Common myeloid progenitor, CD34-positive (primary cell): ENCODE results near the gene SERPINI1. TPM values are rescaled to one million over a fixed set of nuclear protein-coding genes. Genes with fewer than 3 reads are reported as not detected.

Experiments
- CTCF ChIA-PET: fragments of 350-600 bp; sonication (Branson Sonifier 250); formaldehyde crosslinking; loops from one replicate; lab custom pipeline; 2021; ENCODE audit warnings: antibody characterized with exemption; lab: Charles Lee
- POLR2A ChIA-PET: fragments of 350-600 bp; sonication (Branson Sonifier 250); formaldehyde crosslinking; loops from one replicate; lab custom pipeline; 2021; ENCODE audit warnings: antibody characterized with exemption; lab: Charles Lee
- DNase-seq, 3 donors: peaks; one replicate each; pipeline versions ENCODE4 v3.0.0 to v3.0.0-alpha.2; 2013
- H3K27ac ChIP-seq, 2 experiments: 1 replicate in 1 of 2; 2 replicates in 1 of 2; pipeline ENCODE4 v1.7.0; 2013; ENCODE audit warnings: inconsistent platforms in 2 of 2, low read length in 2 of 2, mild to moderate bottlenecking in 2 of 2, low read depth in 1 of 2, moderate library complexity in 1 of 2; ENCODE audit not compliant: severe bottlenecking in 2 of 2, insufficient read depth in 1 of 2, poor library complexity in 1 of 2
- H3K27me3 ChIP-seq, 5 experiments: replicated peaks in 2 of 5; 1 replicate in 3 of 5; 2 replicates in 2 of 5; pipeline versions ENCODE4 v1.6.1 to v1.7.0; 2013; ENCODE audit warnings: low read length in 4 of 5, mild to moderate bottlenecking in 2 of 5, moderate library complexity in 2 of 5, inconsistent platforms in 1 of 5; ENCODE audit not compliant: insufficient read depth in 5 of 5, control insufficient read depth in 4 of 5
- H3K36me3 ChIP-seq, 4 experiments: 1 replicate in 2 of 4; 2 replicates in 2 of 4; pipeline versions ENCODE4 v1.6.1 to v1.7.0; 2013; ENCODE audit warnings: low read length in 3 of 4, control low read depth in 1 of 4, mild to moderate bottlenecking in 1 of 4; ENCODE audit not compliant: control insufficient read depth in 4 of 4, insufficient read depth in 4 of 4
- H3K4me1 ChIP-seq, 4 experiments: 1 replicate in 3 of 4; 2 replicates in 1 of 4; pipeline versions ENCODE4 v1.6.1 to v1.7.1; 2013; ENCODE audit warnings: low read length in 3 of 4, mild to moderate bottlenecking in 3 of 4, control low read depth in 1 of 4, inconsistent platforms in 1 of 4, moderate library complexity in 1 of 4; ENCODE audit not compliant: control insufficient read depth in 4 of 4, insufficient read depth in 4 of 4; ENCODE audit errors: control extremely low read depth in 1 of 4
- H3K4me3 ChIP-seq, 7 experiments: 1 replicate in 4 of 7; 2 replicates in 3 of 7; pipeline versions ENCODE4 v1.5.1 to v1.7.0; 2013; ENCODE audit warnings: mild to moderate bottlenecking in 7 of 7, low read length in 6 of 7, moderate library complexity in 6 of 7, inconsistent platforms in 2 of 7, low read depth in 2 of 7, control low read depth in 1 of 7; ENCODE audit not compliant: insufficient read depth in 4 of 7, control insufficient read depth in 1 of 7; ENCODE audit errors: extremely low read depth in 1 of 7
- H3K9me3 ChIP-seq, 5 experiments: 1 replicate in 4 of 5; 2 replicates in 1 of 5; pipeline versions ENCODE4 v1.6.1 to v1.7.1; 2013; ENCODE audit warnings: low read length in 4 of 5, mild to moderate bottlenecking in 2 of 5, inconsistent platforms in 1 of 5, low read depth in 1 of 5, moderate library complexity in 1 of 5; ENCODE audit not compliant: control insufficient read depth in 4 of 5, insufficient read depth in 2 of 5; ENCODE audit errors: control extremely low read depth in 1 of 5
- WGBS: methylation state at CpG from one replicate; pipeline ENCODE4 v1.1.5; 2013; ENCODE audit not compliant: insufficient coverage; 5-methylcytosine and 5-hydroxymethylcytosine counted together
- polyA plus RNA-seq: library from polyadenylated mRNA; unstranded; fragments of 120-200 nt; gene quantifications from one replicate; pipeline ENCODE4 v1.2.1, GENCODE V29; 2013

SERPINI1 gene, protein sequence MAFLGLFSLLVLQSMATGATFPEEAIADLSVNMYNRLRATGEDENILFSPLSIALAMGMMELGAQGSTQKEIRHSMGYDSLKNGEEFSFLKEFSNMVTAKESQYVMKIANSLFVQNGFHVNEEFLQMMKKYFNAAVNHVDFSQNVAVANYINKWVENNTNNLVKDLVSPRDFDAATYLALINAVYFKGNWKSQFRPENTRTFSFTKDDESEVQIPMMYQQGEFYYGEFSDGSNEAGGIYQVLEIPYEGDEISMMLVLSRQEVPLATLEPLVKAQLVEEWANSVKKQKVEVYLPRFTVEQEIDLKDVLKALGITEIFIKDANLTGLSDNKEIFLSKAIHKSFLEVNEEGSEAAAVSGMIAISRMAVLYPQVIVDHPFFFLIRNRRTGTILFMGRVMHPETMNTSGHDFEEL
- polyA plus RNA-seq: 14.0 TPM

DNA sequence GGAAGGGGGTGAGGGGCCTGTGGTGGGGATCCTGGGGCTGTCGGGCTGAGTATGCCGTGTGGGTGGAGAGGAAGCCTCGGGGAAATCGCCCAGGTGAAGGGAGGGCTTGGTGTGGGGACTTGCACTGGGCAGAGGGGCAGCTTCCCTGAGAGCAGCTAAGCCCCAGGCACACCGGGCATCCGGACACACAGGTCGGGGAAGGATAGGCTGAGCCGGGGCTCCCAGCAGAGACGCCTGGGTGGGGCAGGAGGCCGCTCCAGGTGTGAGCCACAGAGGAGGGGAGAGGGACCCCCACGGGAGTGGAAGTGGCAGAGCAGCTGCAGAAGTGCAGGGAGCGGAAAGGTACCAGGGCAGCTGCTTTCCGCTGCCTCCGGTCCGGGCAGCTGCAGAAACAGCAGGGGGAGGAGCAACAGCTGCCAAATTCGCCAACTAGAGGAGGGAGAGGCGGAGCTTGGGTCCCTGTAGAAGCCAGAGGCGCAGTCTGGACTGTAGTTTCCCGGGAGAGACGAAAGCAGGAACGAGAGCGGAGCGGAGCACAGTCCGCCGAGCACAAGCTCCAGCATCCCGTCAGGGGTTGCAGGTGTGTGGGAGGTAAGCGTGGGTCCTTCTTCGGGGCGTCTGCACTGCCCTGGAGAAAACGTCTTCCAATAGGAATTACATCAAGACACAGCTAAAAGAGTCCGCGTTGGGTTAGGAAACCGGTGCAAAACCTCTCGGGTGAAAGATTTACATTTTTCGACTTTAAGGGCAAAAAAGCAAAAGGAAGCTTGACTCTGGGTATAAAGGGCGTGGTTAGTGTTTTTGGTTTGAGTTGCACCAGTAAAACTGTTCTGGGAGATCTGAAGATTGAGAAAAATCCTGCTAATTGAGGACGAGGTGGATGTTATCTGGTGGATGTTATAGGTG, at the start of gene SERPINI1:
SERPINI1 (plus strand) TSS at position 489 of the 906 bp plus-strand sequence. CDS start 53,408 bp downstream, outside the sequence.
- Histone ChIP-seq H3K4me3 (peak within 1 kb of the TSS; percentile 63 to 99 (median 97)), H3K36me3 (peaks cover 0 to 7% (median 3%) of the 10 kb centered on the region in 4 experiments), H3K4me1 (peaks cover 3 to 45% (median 21%) of the 10 kb centered on the region in 4 experiments), H3K27ac (peak within 1 kb of the TSS; percentile 69 to 90), H3K27me3 (no peaks in the 10 kb centered on the region), H3K9me3 (no peaks in the 10 kb centered on the region)
- POLR2A ChIA-PET: interaction anchor here (1.4 kb wide), 1 partner anchor 15 kb away, joined by 3 read pairs; no protein-coding TSS in a partner anchor
- CTCF ChIA-PET: interaction anchor here (1.0 to 3.2 kb wide), 9 partner anchors 8 to 356 kb away, joined by 3 to 13 read pairs (median 4); partner anchors contain the start of gene ZBBX
- peak; percentile 88 to 95 (median 93) for DNase-seq
- 0% methylated on average over 33 of the region's 37 CpGs for WGBS

DNA sequence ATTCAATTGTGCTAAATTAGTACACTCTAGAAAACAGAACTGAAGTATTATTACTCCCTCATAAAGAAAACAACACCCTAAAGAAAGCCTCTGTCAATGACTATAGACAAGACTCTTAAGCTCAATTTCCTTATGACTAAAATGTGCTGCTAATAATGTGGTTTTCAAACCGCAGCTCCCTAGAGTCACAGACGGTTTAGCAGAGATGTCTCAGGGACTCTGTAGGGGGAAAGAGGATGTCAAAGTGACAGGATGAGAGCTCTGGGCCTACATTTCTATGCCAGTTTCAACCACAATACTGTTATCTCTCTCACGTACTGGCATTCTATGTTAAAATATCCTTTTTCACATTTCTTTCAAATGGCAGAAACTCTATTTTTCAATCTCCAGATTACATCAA, 44.2 kb upstream of the SERPINI1 start:
- DNase-seq: peak; percentile 25 to 88 (median 76)
- ChIA-PET POLR2A (no interaction called here), CTCF (interaction anchor here (0.7 to 2.9 kb wide), 3 partner anchors 9 to 50 kb away, joined by 3 to 11 read pairs (median 3); no protein-coding TSS in a partner anchor)
- H3K27ac ChIP-seq: no peak overlapping the region
- peaks cover 5 to 51% (median 35%) of the 10 kb centered on the region in 4 experiments for H3K36me3 ChIP-seq
- H3K9me3 ChIP-seq: no peaks in the 10 kb centered on the region
- peaks cover 0 to 5% (median 3%) of the 10 kb centered on the region in 4 experiments for H3K4me1 ChIP-seq
- WGBS: 0% methylated on average over 2 of the region's 3 CpGs
- H3K27me3 ChIP-seq: no peaks in the 10 kb centered on the region
- H3K4me3 ChIP-seq: no peak overlapping the region

DNA sequence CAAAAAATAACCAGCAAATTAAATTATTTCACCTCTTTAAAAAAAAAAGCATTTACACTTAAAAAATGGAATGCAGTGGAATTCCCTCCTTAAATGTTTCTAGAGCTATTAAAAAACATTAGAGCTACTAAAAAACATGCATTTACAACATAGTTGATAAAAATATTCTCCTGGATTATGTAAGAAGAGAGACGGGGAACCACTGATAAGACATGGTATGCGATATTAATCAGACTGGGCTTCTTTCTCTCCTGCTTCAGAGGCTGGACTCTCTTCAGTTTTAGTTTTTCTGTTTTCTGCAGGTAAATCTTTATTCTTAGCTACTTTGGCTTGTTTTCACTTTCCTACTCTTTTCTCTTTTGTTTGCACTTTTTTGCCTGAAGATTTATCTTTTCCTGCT, 41.4 kb upstream of the SERPINI1 start:
- H3K4me3 ChIP-seq: no peak overlapping the region
- CTCF ChIA-PET: interaction anchor here (0.6 to 2.4 kb wide), 4 partner anchors 9 to 202 kb away, joined by 3 to 13 read pairs (median 5); no protein-coding TSS in a partner anchor
- no peak overlapping the region for H3K27ac ChIP-seq
- peaks cover 0 to 8% (median 3%) of the 10 kb centered on the region in 4 experiments for H3K4me1 ChIP-seq
- WGBS: 90% methylated on average over 2 of the region's 2 CpGs
- POLR2A ChIA-PET: no interaction called here
- no peaks in the 10 kb centered on the region for H3K9me3 ChIP-seq
- DNase-seq: no peak
- H3K36me3 ChIP-seq: peaks cover 2 to 47% (median 32%) of the 10 kb centered on the region in 4 experiments
- H3K27me3 ChIP-seq: no peaks in the 10 kb centered on the region

DNA sequence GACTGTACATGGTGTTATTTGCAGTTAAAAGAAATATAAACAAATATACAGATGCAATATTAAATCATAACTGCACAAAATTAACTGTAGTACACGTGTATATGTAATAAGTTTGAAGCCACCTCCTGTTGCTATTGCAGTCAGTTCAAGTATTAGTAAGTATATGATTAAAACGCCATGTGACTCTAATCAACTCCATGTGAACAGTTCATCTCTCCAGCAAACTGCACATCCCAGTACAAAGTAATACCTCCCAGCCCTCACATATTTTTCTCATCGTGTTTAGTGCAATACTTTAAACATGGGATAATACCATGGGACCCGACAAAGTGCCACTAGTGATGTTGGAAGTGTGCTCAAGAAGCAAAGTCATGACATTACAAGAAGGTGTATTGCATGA, 35.5 kb upstream of the SERPINI1 start:
- WGBS: 100% methylated on average over 1 of the region's 4 CpGs
- H3K9me3 ChIP-seq: peaks cover 0 to 2% (median 0%) of the 10 kb centered on the region in 5 experiments
- H3K27me3 ChIP-seq: no peaks in the 10 kb centered on the region
- ChIA-PET CTCF (interaction anchor here (0.6 to 1.5 kb wide), 5 partner anchors 9 to 294 kb away, joined by 3 read pairs; no protein-coding TSS in a partner anchor), POLR2A (no interaction called here)
- peaks cover 0 to 3% (median 0%) of the 10 kb centered on the region in 4 experiments for H3K4me1 ChIP-seq
- no peak for DNase-seq
- peaks cover 13 to 63% (median 30%) of the 10 kb centered on the region in 4 experiments for H3K36me3 ChIP-seq
- H3K4me3 ChIP-seq: no peak overlapping the region
- H3K27ac ChIP-seq: no peak overlapping the region

DNA sequence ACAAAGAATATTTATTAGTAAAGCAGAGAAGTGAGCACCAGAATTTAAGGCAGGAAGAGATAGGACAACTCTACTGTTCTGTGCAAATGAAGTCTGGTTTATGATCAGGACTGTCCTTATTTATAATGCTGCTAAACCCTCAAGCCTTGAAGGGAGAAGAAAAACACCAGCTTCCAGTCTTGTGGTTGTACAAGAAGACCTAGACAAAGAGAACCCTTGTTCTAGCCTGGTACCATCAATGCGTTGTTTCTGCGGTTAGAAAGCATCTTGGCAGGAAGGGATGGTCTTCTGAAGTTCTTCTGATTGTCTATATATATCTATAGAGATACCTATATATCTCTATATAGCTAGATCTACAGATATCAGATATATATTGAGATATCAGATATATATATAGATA, 34.6 kb upstream of the SERPINI1 start:
- Histone ChIP-seq H3K27me3 (no peaks in the 10 kb centered on the region), H3K4me3 (no peak overlapping the region), H3K9me3 (peaks cover 0 to 2% (median 0%) of the 10 kb centered on the region in 5 experiments), H3K36me3 (peaks cover 6 to 58% (median 27%) of the 10 kb centered on the region in 4 experiments), H3K27ac (no peak overlapping the region), H3K4me1 (peaks cover 0 to 3% (median 0%) of the 10 kb centered on the region in 4 experiments)
- ChIA-PET POLR2A (no interaction called here), CTCF (interaction anchor here (0.6 to 1.5 kb wide), 6 partner anchors 9 to 295 kb away, joined by 3 to 6 read pairs (median 3); no protein-coding TSS in a partner anchor)
- DNase-seq: no peak
- no CpG with 5 or more reads among the region's 2 CpGs for WGBS

DNA sequence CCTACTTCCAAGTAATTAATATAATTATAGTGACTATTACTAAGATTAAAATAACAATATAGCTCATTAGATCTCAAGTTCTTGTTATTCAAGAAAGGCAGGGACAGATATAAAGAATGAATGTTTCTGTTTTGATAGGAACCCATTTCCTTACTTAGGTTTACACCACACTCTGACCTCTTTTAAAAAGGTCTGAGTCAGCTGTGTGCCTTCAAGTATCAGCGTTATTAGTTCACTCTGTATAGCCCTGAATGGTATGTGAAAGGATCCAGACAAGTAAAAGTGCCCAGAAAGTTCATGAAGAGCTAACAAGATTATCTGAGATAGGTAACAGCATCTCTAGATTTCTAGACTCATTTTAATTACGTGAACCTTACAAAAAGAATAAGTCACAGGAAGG, 29.7 kb upstream of the SERPINI1 start:
- H3K27me3 ChIP-seq: no peaks in the 10 kb centered on the region
- no peak overlapping the region for H3K4me3 ChIP-seq
- WGBS: 100% methylated on average over 2 of the region's 2 CpGs
- H3K27ac ChIP-seq: no peak overlapping the region
- H3K36me3 ChIP-seq: peaks cover 20 to 62% (median 38%) of the 10 kb centered on the region in 4 experiments
- ChIA-PET CTCF (interaction anchor here (1.3 to 2.6 kb wide), 2 partner anchors 17 to 21 kb away, joined by 3 to 8 read pairs; no protein-coding TSS in a partner anchor), POLR2A (interaction anchor here (0.6 kb wide), 1 partner anchor 1650 kb away, joined by 3 read pairs; no protein-coding TSS in a partner anchor)
- peaks cover 0 to 2% (median 0%) of the 10 kb centered on the region in 5 experiments for H3K9me3 ChIP-seq
- DNase-seq: no peak
- no peaks in the 10 kb centered on the region for H3K4me1 ChIP-seq
